NOMO-1 treated with DMSO at 0.1 percent for 48 hours (cell line): ENCODE results near the gene SRRM3.
"Not testable (repeated sequence)": the region's sequence is repeated elsewhere in the genome, so short reads cannot be mapped to it uniquely, and the experiment has no call there.

ENCODE experiments used
- DNase-seq: peaks from one replicate; lab custom pipeline; 2025; ENCODE audit not compliant: unreplicated experiment; lab: John Stamatoyannopoulos, UW

Gene SRRM3

GRCh38 chr7:76261329-76261728 lies 59.6 kb downstream of the SRRM3 start:
- no peak for DNase-seq

GRCh38 chr7:76261931-76262330 lies 60.2 kb downstream of the SRRM3 start:
- DNase-seq: no peak

- peak; percentile 73 for DNase-seq
These were observed 61.1 kb downstream of the SRRM3 start for GRCh38 chr7:76262683-76263402.

- no peak for DNase-seq
These were observed 63.6 kb downstream of the SRRM3 start for GRCh38 chr7:76265299-76265698.

GRCh38 chr7:76267107-76267893 lies 65.6 kb downstream of the SRRM3 start:
- DNase-seq: no peak

- DNase-seq: no peak
These were observed 66.1 kb downstream of the SRRM3 start for GRCh38 chr7:76267894-76268183.

GRCh38 chr7:76268376-76268775 lies 66.7 kb downstream of the SRRM3 start:
- DNase-seq: no peak

- DNase-seq: no peak
These were observed 68.2 kb downstream of the SRRM3 start for GRCh38 chr7:76269895-76270294.

GRCh38 chr7:76271384-76271783 lies 69.7 kb downstream of the SRRM3 start:
- DNase-seq: not testable (repeated sequence)

- DNase-seq: no peak
These were observed 70.4 kb downstream of the SRRM3 start for GRCh38 chr7:76272142-76272541.

GRCh38 chr7:76272851-76273497 lies 71.3 kb downstream of the SRRM3 start:
- DNase-seq: no peak

GRCh38 chr7:76273503-76273902 lies 71.8 kb downstream of the SRRM3 start:
- DNase-seq: no peak

- DNase-seq: no peak
These were observed 76.8 kb downstream of the SRRM3 start for GRCh38 chr7:76278540-76278939.

GRCh38 chr7:76280408-76280807 lies 78.7 kb downstream of the SRRM3 start:
- no peak for DNase-seq

- no peak for DNase-seq
These were observed 79.5 kb downstream of the SRRM3 start for GRCh38 chr7:76281006-76281705.

GRCh38 chr7:76281706-76282343 lies 80.1 kb downstream of the SRRM3 start:
- no peak for DNase-seq

- no peak for DNase-seq
These were observed 80.9 kb downstream of the SRRM3 start for GRCh38 chr7:76282344-76283253.

GRCh38 chr7:76283254-76284159 lies 81.8 kb downstream of the SRRM3 start:
- no peak for DNase-seq
